HG03457 (cell line): Measurements from ENCODE around the gene IGF1.

Experiments used
- ATAC-seq: cut with Tn5 transposase; IDR thresholded peaks from one replicate; pipeline ENCODE4 v1.9.1; 2021; ENCODE audit warnings: moderate number of reproducible peaks; ENCODE audit not compliant: unreplicated experiment

IGF1 gene

DNA sequence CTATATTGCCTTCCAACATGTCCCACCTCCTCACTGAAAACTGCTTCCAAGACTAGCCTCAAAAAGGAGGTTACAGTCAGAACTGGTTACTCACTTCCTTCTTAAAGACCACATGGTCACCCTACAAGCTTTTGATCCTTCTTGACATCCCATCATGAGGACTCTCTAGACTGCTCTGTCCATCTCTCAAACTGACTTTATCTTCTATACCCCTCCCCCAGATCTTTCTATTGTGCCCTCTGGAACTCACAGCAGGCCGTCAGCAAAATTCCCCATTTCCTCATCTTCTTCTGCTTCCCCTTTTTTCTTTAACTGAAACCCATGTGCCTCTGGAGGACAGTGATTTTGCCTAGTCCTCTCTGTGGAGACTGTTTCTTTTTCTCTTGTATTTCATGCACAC is 18.1 kb upstream of the IGF1 start:
- no peak for ATAC-seq

- no peak for ATAC-seq
These were observed 17.4 kb upstream of the IGF1 start for GRCh38 chr12:102497743-102498142.

- ATAC-seq, result no peak
These were observed 16.2 kb upstream of the IGF1 start for GRCh38 chr12:102496591-102496990.

DNA sequence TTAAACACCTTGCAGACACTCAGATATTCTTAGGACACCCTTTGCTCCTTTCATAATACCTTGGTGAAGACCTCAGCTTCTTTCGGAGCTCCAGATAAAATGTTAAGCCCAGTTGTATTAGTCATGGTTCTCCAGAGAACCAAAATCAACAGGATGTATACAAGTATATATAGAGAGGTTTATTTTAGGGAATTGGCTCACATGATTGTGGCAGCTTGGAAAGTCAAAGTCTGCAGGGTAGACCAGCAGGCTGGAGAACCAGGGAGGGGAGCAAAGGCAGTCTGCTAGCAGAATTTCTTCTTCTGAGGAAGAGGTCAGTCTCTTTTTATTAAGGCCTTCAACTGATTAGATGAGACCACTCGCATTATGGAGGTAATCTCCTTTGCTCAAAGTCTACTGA is 6.9 kb upstream of the IGF1 start:
- no peak for ATAC-seq

DNA sequence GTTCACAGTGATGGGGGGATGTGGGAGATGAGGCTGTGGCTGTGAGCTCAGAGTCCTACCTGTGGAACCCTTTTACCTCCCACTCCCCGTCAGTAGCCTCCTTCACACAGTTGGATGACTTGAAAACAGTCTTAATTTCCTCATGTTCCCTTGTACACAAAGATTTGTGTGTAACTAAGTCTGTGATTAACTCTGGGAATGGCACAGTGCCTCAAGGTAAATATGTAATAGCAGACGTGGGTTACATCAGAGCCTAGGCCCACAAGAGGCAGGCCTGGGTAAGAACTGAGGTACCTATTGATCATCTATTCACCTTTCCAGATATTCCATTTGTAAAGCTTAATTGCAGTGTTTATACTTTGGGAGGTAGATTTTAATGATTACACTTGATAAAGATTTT is 5.8 kb upstream of the IGF1 start:
- no peak for ATAC-seq

- peak; percentile 40 for ATAC-seq
These were observed 4.1 kb upstream of the IGF1 start for GRCh38 chr12:102484428-102484958.

GRCh38 chr12:102484017-102484416 is 3.7 kb upstream of the IGF1 start:
- peak; percentile 4 for ATAC-seq

DNA sequence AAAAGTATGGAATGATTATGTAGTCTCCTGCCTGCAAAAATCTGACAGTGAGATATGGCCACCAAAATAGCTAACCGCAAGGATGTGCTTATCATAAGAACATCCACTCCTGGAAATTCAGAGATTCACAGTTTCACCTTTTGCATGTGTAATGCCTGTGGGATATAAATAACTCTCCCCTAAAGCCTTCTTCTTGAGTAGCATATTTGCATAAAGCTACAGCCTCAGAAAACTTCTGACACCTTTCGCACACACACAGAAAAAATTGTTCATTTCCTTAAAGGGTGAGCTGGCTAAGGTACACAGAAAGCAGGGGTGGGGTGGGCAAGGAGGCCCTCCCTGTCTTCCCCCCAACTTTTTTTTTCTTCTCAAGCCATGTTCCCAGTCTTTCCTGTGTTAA is 3.1 kb upstream of the IGF1 start:
- peak; percentile 44 for ATAC-seq

DNA sequence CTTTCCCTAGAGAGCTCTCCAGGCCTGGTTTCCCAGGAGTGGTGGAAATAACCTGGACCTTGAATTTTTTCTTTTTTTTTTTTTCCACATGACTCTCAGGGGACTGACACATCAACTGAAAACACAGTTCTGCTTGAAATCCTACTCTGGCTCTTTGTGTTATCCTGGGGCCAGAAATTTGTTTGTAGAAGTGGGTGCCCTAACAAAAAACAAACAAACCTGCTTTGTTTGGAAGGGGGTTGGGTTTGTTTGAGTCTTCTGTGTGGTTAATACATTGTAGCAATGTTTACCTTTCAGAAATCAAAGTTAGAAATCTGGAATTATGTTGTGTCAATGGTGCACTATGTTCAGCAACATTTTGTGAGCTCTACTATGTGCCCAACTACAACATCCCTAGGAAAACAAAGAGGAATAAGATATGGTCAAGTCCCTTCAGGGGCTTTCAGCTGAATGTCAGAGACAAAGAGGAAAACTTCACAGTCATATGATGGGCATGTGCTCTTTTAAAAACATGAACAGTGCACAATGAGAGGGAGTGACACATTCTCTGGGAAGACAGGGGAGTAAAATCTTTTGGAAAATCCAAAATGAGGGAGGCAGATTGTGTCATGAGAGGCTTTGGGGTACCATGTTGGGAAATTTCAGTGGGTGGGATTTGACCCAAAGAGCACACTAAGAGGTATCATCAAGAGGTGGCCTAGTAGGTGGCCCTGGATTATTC is 1.5 kb upstream of the IGF1 start:
- no peak for ATAC-seq

- ATAC-seq, result no peak
These were observed 424 bp downstream of the IGF1 start for GRCh38 chr12:102479939-102480338.

- ATAC-seq, result peak; percentile 16
These were observed 1.1 kb downstream of the IGF1 start for GRCh38 chr12:102479099-102479885.

DNA sequence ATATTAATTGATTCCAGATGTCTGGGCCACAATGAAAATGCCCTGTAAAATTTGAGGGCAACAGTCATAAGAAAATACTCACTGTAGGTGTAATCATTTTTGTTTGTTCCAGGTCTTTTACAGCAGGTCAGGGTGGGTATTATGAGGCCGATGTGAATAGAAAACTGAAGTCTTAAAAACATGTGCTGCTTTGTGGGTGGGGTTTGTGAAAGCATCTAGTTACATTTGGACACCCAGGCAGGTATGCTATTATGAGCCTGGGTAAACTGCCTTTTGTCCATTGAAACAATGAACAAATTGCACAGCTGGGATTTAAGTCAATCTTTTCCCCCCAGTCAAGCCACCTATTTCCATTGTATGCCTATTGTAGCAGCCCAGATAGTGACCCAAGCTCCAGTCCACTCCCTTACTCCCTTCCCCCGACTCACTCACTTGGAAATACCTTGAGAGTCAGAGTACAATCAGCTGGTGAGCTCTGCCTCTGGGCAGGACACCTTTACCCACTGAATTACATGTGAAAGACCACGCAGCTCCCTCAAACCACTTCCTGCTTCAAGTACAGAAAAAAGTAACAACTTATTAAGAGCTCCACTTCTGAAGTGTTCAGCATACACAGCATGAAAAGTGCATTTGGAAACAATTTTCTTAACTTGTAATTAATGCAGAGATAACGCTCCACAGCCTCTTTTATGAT is 1.8 kb downstream of the IGF1 start:
- ATAC-seq, result peak; percentile 42

- no peak for ATAC-seq
These were observed 5.0 kb downstream of the IGF1 start for GRCh38 chr12:102475355-102475754.

- no peak for ATAC-seq
These were observed 5.8 kb downstream of the IGF1 start for GRCh38 chr12:102474438-102475064.

GRCh38 chr12:102472496-102472895 is 7.9 kb downstream of the IGF1 start:
- ATAC-seq, result no peak

GRCh38 chr12:102471556-102471955 is 8.8 kb downstream of the IGF1 start:
- no peak for ATAC-seq

- ATAC-seq, result no peak
These were observed 9.4 kb downstream of the IGF1 start for GRCh38 chr12:102470945-102471344.

DNA sequence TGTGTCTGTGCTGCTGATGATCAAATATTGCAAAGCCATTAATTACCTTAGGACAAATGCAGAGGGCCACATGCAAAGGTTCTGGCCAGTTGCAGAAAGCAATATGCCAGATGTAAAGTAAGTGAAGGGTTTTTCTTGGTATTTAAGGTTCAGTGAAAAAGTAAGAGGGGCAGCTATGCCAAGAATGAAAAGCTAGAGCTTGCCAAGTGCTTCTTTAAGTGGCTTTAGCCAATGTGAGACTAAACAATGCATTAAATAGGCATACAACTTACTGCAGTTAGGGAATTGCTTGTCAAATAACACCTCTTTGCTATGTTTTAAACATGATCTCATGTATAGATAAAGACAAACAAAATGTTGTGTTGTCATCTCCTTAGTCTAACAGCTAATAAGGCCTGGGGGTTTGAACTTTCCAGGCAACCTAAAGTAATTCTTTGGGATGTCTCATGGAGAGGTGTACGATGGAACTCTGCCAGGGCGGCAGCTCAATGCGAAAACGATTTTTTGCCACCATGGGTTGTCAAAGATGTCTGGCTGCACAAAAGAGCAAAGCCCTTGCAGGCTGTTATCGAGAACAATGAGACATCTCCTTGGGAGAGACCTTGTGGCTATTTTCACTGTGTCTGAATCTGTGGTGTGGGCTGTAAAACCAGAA is 12.0 kb downstream of the IGF1 start:
- no peak for ATAC-seq

DNA sequence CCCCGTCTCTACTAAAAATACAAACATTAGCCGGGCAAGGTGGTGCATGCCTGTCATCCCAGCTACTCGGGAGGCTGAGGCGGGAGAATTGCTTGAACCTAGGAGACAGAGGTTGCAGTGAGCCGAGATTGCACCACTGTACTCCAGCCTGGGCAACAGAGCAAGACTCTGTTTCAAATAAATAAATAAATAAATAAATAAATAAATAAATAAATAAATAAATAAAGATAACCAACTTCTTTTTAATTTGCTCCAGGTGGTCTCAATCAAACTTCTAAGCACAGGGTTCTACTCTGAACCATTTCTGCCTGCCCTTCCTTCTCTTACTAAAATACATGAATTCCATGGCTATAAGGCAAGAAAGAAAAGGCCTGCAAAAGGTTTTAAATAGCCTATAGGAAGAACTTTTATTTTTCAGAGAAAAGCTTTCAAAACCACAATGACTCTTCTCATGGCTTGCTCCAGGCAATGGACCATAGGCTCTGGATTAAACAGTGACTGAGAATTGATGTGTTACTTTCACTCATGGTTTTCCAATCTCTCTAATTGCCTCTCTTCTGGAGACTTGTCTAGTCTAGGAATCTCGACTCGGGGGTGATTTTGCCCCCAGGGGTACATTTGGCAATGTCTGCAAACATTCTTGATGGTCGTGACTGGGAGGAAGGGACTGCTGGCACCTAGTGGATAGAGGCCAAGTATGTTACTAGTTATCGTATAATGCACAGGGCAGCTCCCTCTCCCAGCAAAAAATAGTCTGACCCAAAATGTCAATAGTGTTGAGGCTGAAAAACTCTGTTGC is 14.4 kb downstream of the IGF1 start:
- no peak for ATAC-seq
